ENCODE results near the gene CPVL. TPM values are rescaled to one million over a fixed set of nuclear protein-coding genes. Genes with fewer than 3 reads are reported as not detected.

The CPVL gene
- total and polyA plus RNA-seq, 8 donors = 1.6 to 25.6 (median 2.9) TPM

DNA sequence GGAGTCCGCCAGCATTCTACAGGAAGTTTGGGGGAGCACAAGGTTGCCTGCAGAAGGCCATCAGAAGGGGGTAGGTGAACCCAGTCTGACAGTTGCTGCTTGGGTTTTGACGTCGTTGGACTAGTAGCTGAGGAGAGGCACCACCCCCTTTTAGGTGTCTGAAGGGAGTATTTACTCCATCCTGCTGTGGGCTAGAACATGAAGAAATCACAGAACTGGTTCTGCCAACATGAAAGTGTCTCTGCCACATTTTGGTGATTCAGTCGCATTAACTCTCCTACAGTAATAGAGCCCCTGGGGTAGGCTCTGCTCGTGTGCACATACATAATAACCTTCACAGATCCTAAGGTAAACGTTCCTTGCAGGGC is 187.4 kb downstream of the CPVL start:
- no peaks in the 10 kb centered on the region for H3K27me3 ChIP-seq
- FAIRE-seq (no peak), DNase-seq (no peak)

GRCh38 chr7:28958235-28958979 is 187.9 kb downstream of the CPVL start, which contains the start of gene TRIL:
TRIL (minus strand) TSS chr7:28958330; CDS start chr7:28958046, 284 bp downstream.
- ATAC-seq (peak in 3 of 4 donors; percentile 1 to 8 (median 1)), FAIRE-seq (no peak), DNase-seq (peak; percentile 54 to 84 (median 61))
- Histone ChIP-seq H3K27ac (no peak within 1 kb of the TSS), H3K4me1 (peaks cover 0 to 6% (median 5%) of the 10 kb centered on the region in 3 donors), H3K9me3 (no peaks in the 10 kb centered on the region), H3K4me3 (peak within 1 kb of the TSS; percentile 21 to 64 (median 52)), H3K27me3 (no peaks in the 10 kb centered on the region), H3K36me3 (no peaks in the 10 kb centered on the region)
- TF ChIP-seq CTCF (IDR thresholded peaks at IDR 0.05) = no peak
- WGBS, 2 donors = 20 to 24% methylated on average over 65 to 66 of the region's 66 CpGs
- intact Hi-C loops (cut with DNase I) = loop anchor here in 1 of 3 donors (10.0 kb wide), 1 partner anchor 146 kb away; no protein-coding TSS in a partner anchor

More for the DNA sequence above, 187.4 kb downstream of the CPVL start:
- Histone ChIP-seq H3K36me3 (no peaks in the 10 kb centered on the region), H3K4me1 (peaks cover 0 to 6% (median 5%) of the 10 kb centered on the region in 3 donors), H3K27ac (no peak overlapping the region), H3K9me3 (no peaks in the 10 kb centered on the region), H3K4me3 (peak overlapping the region in 1 of 4 donors; percentile 8)
- ATAC-seq = no peak
- 82 to 85% methylated on average over 6 of the region's 6 CpGs for WGBS, 2 donors
- no peak for TF ChIP-seq CTCF (IDR thresholded peaks at IDR 0.05)
- intact Hi-C loops (cut with DNase I) = loop anchor here in 1 of 3 donors (10.0 kb wide), 1 partner anchor 146 kb away; no protein-coding TSS in a partner anchor

- no peak overlapping the region for H3K27ac ChIP-seq
- H3K9me3 ChIP-seq = no peaks in the 10 kb centered on the region
- TF ChIP-seq CTCF (IDR thresholded peaks at IDR 0.05) = no peak
- 4 to 9% methylated on average over 39 to 47 of the region's 47 CpGs for WGBS, 2 donors
- H3K4me1 ChIP-seq = peaks cover 0 to 6% (median 5%) of the 10 kb centered on the region in 3 donors
- FAIRE-seq (no peak), ATAC-seq (no peak), DNase-seq (peak in 3 of 6 donors; percentile 15 to 57 (median 23))
- no peaks in the 10 kb centered on the region for H3K36me3 ChIP-seq
- H3K4me3 ChIP-seq = peak overlapping the region; percentile 8 to 64 (median 12)
- H3K27me3 ChIP-seq = no peaks in the 10 kb centered on the region
- intact Hi-C loops (cut with DNase I) = loop anchor here in 1 of 3 donors (10.0 kb wide), 1 partner anchor 147 kb away; no protein-coding TSS in a partner anchor
Measured at GRCh38 chr7:28957751-28958234, 188.5 kb downstream of the CPVL start.

DNA sequence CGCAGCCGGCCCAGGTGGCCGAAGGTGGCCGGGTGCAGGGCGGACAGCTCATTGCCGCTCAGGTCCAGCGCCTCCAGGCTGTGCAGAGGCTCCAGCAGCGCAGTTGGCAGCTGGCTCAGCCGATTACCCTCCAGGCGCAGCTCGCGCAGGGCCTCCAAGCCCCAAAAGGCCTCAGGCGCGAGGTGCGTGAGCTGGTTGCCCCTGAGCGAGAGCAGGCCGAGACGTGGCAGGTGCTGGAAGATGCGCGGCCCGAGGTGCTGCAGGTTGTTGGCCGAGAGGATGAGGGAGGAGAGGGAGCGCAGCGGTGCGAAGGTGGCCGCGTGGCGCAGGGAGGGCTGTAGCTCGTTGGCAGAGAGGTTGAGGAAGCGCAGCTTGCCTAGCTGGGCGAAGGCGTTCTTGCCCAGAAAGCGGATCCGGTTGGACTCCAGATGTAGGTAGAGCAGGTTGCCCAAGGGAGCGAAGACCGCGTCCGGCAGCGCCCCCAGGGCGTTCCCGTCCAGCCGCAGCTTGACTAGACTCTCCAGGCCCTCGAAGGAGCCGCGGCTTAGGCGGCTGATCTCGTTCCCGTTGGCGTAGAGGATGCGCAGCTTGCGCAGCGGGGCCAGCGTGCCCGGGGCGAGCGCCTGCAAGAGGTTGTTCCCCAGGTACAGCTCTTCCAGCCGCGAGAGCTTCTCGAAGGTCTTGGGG is 189.1 kb downstream of the CPVL start:
- ATAC-seq (peak; percentile 52 to 65 (median 63)), DNase-seq (peak in 3 of 6 donors; percentile 16 to 81 (median 58)), FAIRE-seq (no peak)
- Histone ChIP-seq H3K9me3 (no peaks in the 10 kb centered on the region), H3K27me3 (no peaks in the 10 kb centered on the region), H3K27ac (no peak overlapping the region), H3K36me3 (no peaks in the 10 kb centered on the region), H3K4me1 (peaks cover 0 to 6% (median 5%) of the 10 kb centered on the region in 3 donors), H3K4me3 (peak overlapping the region; percentile 21 to 64 (median 52))
- intact Hi-C loops (cut with DNase I) = loop anchor here in 1 of 3 donors (10.0 kb wide), 1 partner anchor 148 kb away; no protein-coding TSS in a partner anchor
- TF ChIP-seq CTCF (IDR thresholded peaks at IDR 0.05) = no peak
- WGBS, 2 donors = 5 to 7% methylated on average over 59 of the region's 59 CpGs
